Stimulated activated naive B cell treated with anti-CD40 and anti-IgM and Interleukin-4, amounts not matched to agents 10 μg/mL and 1 μg/mL and 100 μg/mL, for 72 hours (primary cell): ENCODE results near the gene CFAP73.

Experiments
- ATAC-seq, 2 donors: fragments of 150-1000 bp; cut with Tn5 transposase; replicated peaks; 2 replicates each; pipeline ENCODE4 v1.10.0; 2021; ENCODE audit warnings: moderate library complexity in 1 of 2
- DNase-seq: peaks from one replicate; pipeline ENCODE4 v3.0.0; 2021
- H3K27ac Mint-ChIP-seq: one replicate; pipeline ENCODE4 v1.8.0; 2022; ENCODE audit warnings: mild to moderate bottlenecking, mixed read lengths
- H3K27me3 Mint-ChIP-seq, 2 donors: one replicate each; pipeline ENCODE4 v1.8.0; 2022; ENCODE audit warnings: mixed read lengths in 2 of 2
- H3K36me3 Mint-ChIP-seq, 2 donors: one replicate each; pipeline ENCODE4 v1.8.0; 2022; ENCODE audit warnings: mixed read lengths in 2 of 2, mild to moderate bottlenecking in 1 of 2
- H3K4me1 Mint-ChIP-seq, 2 donors: one replicate each; pipeline ENCODE4 v1.8.0; 2022; ENCODE audit warnings: mixed read lengths in 2 of 2, mild to moderate bottlenecking in 1 of 2
- H3K4me3 Mint-ChIP-seq, 2 donors: one replicate each; pipeline ENCODE4 v1.8.0; 2022; ENCODE audit warnings: mild to moderate bottlenecking in 2 of 2, mixed read lengths in 2 of 2, moderate library complexity in 1 of 2
- H3K9me3 Mint-ChIP-seq, 2 donors: one replicate each; pipeline ENCODE4 v1.8.0; 2022; ENCODE audit warnings: mixed read lengths in 2 of 2, mild to moderate bottlenecking in 1 of 2

Gene CFAP73

DNA sequence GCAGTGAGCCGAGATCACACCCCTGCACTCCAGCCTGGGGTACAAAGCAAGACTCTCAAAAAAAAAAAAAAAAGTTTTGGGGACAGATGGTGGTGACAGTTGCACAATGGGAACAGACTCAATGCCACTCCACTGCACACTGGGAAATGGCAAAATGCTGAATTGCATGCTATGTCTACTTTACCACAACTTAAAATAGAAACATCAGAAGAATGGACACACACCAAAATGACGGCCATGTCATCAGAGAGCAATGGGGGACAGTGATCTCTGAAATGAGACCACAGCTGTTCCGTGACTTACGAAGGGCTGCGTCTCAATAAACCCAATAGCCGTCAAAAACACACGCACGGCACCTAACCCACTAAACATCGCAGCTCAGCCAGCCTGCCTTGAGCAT is 22.0 kb downstream of the CFAP73 start:
- Mint-ChIP-seq H3K27me3 (no peaks in the 10 kb centered on the region), H3K9me3 (no peaks in the 10 kb centered on the region), H3K4me1 (peaks cover 24 to 50% of the 10 kb centered on the region in 2 donors), H3K36me3 (peaks cover 61 to 67% of the 10 kb centered on the region in 2 donors), H3K27ac (peak overlapping the region; percentile 92), H3K4me3 (peak overlapping the region in 1 of 2 donors; percentile 60)
- ATAC-seq (peak; percentile 28 to 50), DNase-seq (no peak)

DNA sequence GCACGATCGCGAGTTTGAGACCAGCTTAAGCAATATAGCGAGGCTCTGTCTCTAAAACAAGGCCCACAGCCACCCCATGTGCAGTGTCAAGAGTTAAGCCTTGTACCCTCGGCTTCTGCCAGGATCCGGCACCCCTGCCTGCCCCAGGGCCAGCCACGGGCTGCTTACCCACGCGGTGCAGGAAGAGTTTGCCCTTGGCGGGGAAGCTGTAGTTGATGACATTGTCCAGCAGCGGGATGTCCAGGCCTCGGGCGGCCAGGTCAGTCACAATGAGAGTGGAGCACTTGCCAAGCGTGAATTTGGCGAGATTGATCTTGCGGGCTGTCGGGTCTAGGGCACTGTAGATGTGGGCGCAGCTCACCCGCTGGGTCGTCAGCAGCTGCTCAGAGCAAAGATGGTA is 22.7 kb downstream of the CFAP73 start:
- DNase-seq (no peak), ATAC-seq (no peak)
- no peaks in the 10 kb centered on the region for H3K9me3 Mint-ChIP-seq
- peak overlapping the region; percentile 92 for H3K27ac Mint-ChIP-seq
- H3K4me3 Mint-ChIP-seq, result peak overlapping the region in 1 of 2 donors; percentile 12
- no peaks in the 10 kb centered on the region for H3K27me3 Mint-ChIP-seq
- peaks cover 24 to 50% of the 10 kb centered on the region in 2 donors for H3K4me1 Mint-ChIP-seq
- peaks cover 68 to 69% of the 10 kb centered on the region in 2 donors for H3K36me3 Mint-ChIP-seq

DNA sequence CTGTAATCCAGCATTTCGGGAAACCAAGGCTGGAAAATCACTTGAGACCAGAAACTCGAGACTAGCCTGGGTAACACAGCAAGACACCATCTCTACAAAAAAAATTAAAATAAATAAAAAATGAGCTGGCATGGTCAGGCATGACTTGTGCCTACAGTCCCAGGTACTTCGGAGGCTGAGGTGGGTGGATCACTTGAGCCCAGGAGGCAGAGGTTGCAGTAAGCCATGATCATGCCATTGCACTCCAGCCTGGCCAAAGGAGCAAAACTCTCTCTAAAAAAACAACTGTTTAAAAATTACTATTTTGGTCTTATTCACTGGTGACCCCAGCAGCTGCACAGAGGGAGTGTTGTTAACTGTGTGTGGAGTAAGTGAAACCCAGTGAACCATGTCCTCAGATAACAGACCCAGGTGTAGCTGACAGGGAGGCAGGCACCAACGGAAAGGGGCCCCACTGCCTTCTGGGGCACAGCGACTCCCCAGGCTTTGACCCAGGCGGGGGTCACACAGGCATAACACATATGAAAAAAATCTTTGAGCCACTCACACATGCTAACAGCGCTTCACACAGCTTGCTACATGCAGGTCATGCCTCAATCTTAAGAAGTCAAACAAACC is 23.7 kb downstream of the CFAP73 start:
- H3K9me3 Mint-ChIP-seq, result no peaks in the 10 kb centered on the region
- peak overlapping the region; percentile 17 to 23 for H3K4me3 Mint-ChIP-seq
- peak; percentile 14 to 50 for ATAC-seq
- H3K27ac Mint-ChIP-seq, result peak overlapping the region; percentile 84
- H3K27me3 Mint-ChIP-seq, result no peaks in the 10 kb centered on the region
- H3K4me1 Mint-ChIP-seq, result peaks cover 24 to 50% of the 10 kb centered on the region in 2 donors
- no peak for DNase-seq
- H3K36me3 Mint-ChIP-seq, result peaks cover 72 to 79% of the 10 kb centered on the region in 2 donors

DNA sequence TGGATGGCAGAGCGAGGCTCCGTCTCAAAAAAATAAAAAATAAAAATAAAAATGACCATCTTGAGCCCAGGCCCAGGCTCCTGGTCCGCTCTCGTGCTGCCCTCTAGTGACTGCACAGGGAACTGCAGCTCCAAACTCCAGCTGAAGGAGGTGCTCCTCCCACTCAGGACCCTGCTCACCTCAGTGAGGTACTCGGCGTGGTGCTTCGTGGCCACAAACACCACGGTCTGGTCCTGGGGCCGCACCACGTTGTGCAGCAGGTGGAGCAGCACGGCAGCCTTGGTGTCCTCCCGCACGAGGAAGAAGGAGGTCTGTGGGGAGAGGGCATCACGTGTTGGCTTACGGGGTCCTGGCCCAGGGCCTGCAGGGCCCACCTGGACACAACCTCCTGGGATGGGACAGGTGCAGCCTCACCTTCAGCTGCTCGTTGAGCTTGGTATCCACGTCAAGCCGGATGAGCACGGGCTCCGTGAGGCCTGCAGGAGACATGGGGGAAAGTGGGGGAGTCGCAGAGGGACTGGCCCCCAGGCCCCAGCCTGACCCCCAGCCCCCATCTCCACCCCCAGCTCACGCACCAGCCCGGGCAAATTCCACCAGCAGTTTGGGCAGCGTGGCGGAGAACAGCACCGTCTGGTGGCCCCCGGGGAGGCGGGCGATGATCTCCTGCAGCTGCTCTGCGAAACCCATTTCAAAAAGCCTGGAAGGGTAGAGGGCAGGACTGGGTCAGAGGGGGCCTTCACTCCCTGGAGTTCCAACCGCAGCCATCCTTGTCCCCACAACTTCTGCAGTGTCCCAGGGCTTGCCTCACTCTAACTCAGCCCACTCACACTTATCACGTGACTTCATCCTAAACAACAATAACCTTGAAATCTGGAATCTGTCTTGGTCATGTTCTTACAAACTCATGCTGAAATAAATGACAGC is 25.2 kb downstream of the CFAP73 start:
- DNase-seq, result peak; percentile 74
- peak; percentile 47 to 67 for ATAC-seq
- Mint-ChIP-seq H3K4me1 (peaks cover 24 to 48% of the 10 kb centered on the region in 2 donors), H3K9me3 (no peaks in the 10 kb centered on the region), H3K36me3 (peaks cover 72 to 81% of the 10 kb centered on the region in 2 donors), H3K27me3 (no peaks in the 10 kb centered on the region), H3K4me3 (peak overlapping the region in 1 of 2 donors; percentile 54), H3K27ac (peak overlapping the region; percentile 84)

DNA sequence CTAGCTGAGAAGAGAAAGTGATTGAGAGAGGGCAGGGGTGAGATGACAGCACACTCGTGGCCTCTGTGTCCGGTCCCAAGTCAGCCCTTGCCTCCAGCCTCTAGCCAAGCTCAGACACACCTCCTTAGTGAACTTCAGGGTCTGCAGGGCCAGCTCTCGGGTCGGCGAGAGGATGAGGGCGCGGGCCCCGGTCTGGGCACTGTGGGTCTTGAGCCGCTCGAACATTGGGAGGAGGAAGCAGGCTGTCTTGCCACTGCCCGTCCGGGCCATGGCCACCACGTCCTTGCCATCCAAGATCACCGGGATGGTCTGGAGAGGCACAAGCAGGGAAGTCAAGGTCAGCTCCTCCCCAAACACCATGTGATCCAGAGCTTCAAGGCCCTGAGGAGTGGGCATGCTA is 29.5 kb downstream of the CFAP73 start:
- H3K4me3 Mint-ChIP-seq, result no peak overlapping the region
- H3K9me3 Mint-ChIP-seq, result no peaks in the 10 kb centered on the region
- H3K4me1 Mint-ChIP-seq, result peaks cover 13 to 23% of the 10 kb centered on the region in 2 donors
- H3K27ac Mint-ChIP-seq, result no peak overlapping the region
- ATAC-seq (no peak), DNase-seq (no peak)
- H3K27me3 Mint-ChIP-seq, result no peaks in the 10 kb centered on the region
- H3K36me3 Mint-ChIP-seq, result peaks cover 50 to 63% of the 10 kb centered on the region in 2 donors

DNA sequence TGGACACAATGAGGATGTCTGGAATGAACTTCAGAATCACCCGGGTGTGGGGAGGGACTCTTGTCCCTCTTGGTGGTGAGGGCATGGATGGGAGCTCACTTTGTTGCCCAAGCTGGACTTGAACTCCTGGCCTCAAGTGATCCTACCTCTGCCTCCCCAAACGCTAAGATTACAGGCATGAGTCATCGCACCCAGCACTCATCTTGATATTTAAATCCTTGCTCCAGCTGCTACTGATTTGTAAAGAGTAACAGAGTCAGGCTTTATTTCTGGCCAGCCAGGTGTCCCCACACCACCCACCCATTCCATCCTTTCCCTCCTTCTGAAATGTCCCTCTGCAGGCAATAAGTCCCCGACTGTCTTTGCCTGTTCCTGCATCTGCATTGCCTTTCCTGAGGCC is 30.8 kb downstream of the CFAP73 start:
- Mint-ChIP-seq H3K27me3 (no peaks in the 10 kb centered on the region), H3K4me1 (peaks cover 10 to 13% of the 10 kb centered on the region in 2 donors), H3K27ac (peak overlapping the region; percentile 47), H3K36me3 (peaks cover 42 to 58% of the 10 kb centered on the region in 2 donors), H3K4me3 (no peak overlapping the region), H3K9me3 (no peaks in the 10 kb centered on the region)
- DNase-seq, result no peak
- no peak for ATAC-seq

DNA sequence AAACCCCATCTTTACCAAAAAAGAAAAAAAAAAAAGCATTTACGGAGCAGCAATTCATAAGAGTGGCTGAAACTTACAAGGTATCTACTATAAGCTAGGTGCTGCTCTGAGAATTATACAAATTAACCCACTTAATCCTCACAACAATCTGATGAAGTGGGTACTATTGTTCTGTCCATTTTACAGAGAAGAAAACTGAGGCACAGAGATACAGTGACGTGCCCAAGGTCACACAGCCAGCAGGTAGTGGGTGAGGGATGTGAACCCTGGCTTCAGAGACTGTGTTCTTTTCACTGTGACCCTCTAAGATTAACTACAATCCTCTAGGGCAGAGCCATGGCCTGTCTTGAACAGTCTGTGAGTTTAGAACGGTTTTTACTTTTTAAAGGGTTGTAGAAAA is 32.5 kb downstream of the CFAP73 start:
- Mint-ChIP-seq H3K36me3 (peaks cover 42 to 55% of the 10 kb centered on the region in 2 donors), H3K9me3 (no peaks in the 10 kb centered on the region), H3K27me3 (no peaks in the 10 kb centered on the region), H3K27ac (peak overlapping the region; percentile 37), H3K4me1 (peaks cover 18 to 24% of the 10 kb centered on the region in 2 donors), H3K4me3 (no peak overlapping the region)
- ATAC-seq (no peak), DNase-seq (no peak)

DNA sequence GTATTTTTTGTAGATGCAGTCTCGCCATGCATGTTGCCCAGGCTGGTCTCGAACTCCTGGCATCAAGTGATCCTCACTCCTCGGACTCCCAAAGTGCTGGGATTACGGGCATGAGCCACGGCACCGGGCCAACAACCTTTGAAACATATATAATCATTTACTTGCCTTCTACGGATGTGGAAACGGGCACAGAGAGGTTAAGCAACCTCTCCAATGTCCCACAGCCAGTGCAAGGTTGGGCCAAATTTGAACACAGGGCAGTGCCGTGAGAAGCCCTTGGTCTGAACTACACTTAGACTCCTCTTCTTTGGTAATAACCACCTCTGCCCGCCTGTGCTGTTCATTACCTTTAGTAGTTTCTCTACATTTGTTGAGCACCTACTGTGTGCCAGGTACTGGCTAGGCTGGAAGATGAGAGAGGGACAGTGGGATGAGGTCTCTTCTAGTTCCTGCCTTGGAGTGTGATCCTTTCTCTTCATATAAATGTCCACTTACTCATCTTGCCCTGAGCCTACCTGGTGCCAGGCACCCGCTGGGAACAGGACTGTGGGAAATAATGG is 33.6 kb downstream of the CFAP73 start:
- peak overlapping the region; percentile 85 for H3K27ac Mint-ChIP-seq
- H3K36me3 Mint-ChIP-seq, result peaks cover 35 to 49% of the 10 kb centered on the region in 2 donors
- DNase-seq (no peak), ATAC-seq (no peak)
- H3K27me3 Mint-ChIP-seq, result no peaks in the 10 kb centered on the region
- no peaks in the 10 kb centered on the region for H3K9me3 Mint-ChIP-seq
- H3K4me3 Mint-ChIP-seq, result peak overlapping the region in 1 of 2 donors; percentile 92
- peaks cover 23 to 30% of the 10 kb centered on the region in 2 donors for H3K4me1 Mint-ChIP-seq

DNA sequence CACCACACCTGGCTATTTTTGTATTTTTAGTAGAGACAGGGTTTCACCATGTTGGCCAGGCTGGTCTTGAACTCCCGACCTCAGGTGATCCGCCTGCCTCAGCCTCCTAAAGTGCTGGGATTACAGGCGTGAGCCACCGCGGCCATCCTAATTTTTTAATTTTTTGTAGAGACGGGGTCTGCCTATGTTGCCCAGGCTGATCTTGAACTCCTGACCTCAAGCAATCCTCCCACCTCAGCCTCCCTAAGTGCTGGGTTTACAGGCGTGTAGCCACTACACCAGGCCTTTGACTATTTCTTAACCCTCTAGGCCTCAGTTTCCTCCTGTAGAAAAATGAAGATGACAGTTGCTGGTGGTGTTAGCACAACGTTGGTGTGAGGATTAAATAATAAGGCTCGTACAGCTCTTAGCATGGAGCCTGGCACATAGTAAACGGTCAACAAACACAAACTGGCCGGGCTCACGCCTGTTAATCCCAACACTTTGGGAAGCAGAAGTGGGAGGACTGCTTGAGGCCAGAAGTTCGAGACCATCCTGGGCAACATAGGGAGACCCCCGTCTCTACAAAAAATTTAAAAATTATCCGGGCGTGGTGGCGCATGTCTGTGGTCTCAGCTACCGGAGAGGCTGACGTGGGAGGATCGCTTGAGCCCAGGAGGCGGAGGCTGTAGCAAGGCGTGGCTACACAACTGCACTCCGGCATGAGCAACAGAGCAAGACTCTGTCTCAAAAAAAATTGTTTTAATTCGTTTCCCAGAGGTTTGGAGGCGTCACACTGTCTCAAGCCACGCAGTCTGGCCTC is 34.8 kb downstream of the CFAP73 start:
- Mint-ChIP-seq H3K27me3 (no peaks in the 10 kb centered on the region), H3K4me3 (peak overlapping the region; percentile 92 to 97), H3K4me1 (peaks cover 25 to 30% of the 10 kb centered on the region in 2 donors), H3K9me3 (no peaks in the 10 kb centered on the region), H3K27ac (peak overlapping the region; percentile 99), H3K36me3 (peaks cover 32 to 40% of the 10 kb centered on the region in 2 donors)
- ATAC-seq (peak; percentile 72 to 76), DNase-seq (no peak)

DNA sequence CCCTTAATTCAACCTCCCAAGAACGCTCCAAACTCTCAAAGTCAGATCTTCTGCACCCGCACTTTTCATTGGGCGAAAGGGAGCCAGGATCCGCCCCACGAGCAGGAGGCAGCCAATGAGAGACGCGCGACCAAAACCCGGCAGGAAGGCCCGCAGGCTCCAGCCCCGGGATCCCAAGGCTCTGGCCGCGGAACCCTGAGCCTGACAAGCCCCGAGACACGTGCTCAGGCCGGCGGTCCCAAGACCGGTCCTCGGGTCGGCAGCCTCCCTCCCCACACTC is 35.3 kb downstream of the CFAP73 start:
- peak; percentile 86 to 88 for ATAC-seq
- Mint-ChIP-seq H3K27ac (peak overlapping the region; percentile 99), H3K4me3 (peak overlapping the region; percentile 92 to 97), H3K4me1 (peaks cover 25 to 30% of the 10 kb centered on the region in 2 donors), H3K27me3 (no peaks in the 10 kb centered on the region), H3K36me3 (peaks cover 28 to 38% of the 10 kb centered on the region in 2 donors), H3K9me3 (no peaks in the 10 kb centered on the region)
- DNase-seq, result peak; percentile 86

DNA sequence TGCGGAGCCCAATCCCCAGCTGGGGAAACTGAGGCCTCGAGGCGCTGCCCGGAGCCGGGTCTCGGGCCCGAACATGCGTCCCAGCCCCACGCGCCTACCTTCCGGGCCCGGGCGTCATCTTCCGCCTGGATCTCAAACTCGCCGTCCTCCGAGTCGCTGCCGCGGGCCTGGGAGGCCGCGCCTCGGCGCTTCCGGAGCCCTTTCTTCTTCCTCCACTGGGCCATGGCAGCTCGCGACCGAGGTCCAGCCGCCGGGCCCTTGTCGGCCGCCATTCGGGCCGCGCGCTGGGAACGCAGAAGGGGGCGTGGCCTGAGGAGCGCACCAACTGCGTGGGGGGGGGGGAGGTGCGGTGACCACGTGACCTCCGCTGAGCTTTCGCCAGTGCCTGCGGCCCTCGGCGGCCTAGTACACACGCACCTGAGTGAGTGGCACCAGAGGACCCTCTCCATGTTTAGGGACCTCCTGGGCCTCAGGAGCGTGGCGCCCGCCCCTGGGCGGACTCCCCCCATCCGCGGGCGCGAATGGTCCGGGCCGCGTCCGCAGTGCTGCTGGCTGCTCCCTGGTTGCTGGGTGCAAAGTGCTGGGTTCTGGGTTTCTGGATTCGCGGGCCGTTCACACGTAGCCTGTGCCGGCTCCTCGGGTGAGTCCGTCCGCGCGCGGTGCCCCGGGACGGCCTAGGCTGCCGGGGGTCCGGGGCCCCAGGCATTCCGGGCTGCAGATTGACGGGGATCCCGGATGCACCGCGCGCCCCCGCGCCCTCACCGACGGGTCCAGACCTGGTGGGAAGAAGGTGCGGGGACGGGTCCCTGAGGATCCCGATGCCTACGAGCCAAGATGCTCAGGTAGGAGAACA is 35.9 kb downstream of the CFAP73 start, which contains the start of the genes DDX54 and RITA1:
DDX54 (minus strand) TSS at position 299 of the 853 bp plus-strand sequence; CDS start at position 272, 27 bp downstream.
RITA1 (plus strand) TSS at position 542 of the 853 bp plus-strand sequence. CDS start 1,026 bp downstream, outside the sequence.
- H3K27ac Mint-ChIP-seq, result peak within 1 kb of the TSS; percentile 99
- peaks cover 28 to 39% of the 10 kb centered on the region in 2 donors for H3K36me3 Mint-ChIP-seq
- ATAC-seq (peak; percentile 59 to 67), DNase-seq (peak; percentile 79)
- H3K4me1 Mint-ChIP-seq, result peaks cover 25 to 30% of the 10 kb centered on the region in 2 donors
- H3K4me3 Mint-ChIP-seq, result peak within 1 kb of the TSS; percentile 92 to 97
- no peaks in the 10 kb centered on the region for H3K9me3 Mint-ChIP-seq
- H3K27me3 Mint-ChIP-seq, result no peaks in the 10 kb centered on the region

DNA sequence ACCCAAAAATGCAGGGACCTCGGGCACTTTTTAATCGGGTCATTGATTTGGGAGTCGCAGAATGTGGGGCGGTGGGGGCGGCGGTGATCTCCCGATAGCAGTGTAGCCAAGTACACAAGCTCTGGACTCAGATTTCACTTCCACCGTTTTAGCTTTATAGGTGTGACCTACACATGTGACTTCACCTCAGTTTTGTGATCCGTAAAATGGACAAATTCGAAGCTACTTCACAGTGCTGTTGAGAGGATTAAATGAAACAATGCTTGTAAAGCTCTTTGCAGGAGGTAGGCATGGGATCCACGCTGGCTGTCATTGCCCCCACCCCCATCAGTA is 36.5 kb downstream of the CFAP73 start:
- no peak for DNase-seq
- ATAC-seq, result no peak
- Mint-ChIP-seq H3K4me1 (peaks cover 23 to 30% of the 10 kb centered on the region in 2 donors), H3K27me3 (no peaks in the 10 kb centered on the region), H3K27ac (peak overlapping the region; percentile 99), H3K9me3 (no peaks in the 10 kb centered on the region), H3K4me3 (peak overlapping the region; percentile 92 to 97), H3K36me3 (peaks cover 31 to 39% of the 10 kb centered on the region in 2 donors)
